Urinary bladder (tissue), 4 donors: ENCODE data around the gene SOD3. TPM values are rescaled to one million over a fixed set of nuclear protein-coding genes. Genes with fewer than 3 reads are reported as not detected.

ENCODE experiments used
- DNase-seq: peaks from one replicate; pipeline ENCODE4 v3.0.0-alpha.2; 2015; ENCODE audit errors: extremely low spot score
- H3K27ac ChIP-seq: one replicate; pipeline ENCODE4 v1.5.1; 2013; ENCODE audit warnings: low read depth, mild to moderate bottlenecking, moderate library complexity
- H3K36me3 ChIP-seq: one replicate; pipeline ENCODE4 v1.6.1; 2013; ENCODE audit warnings: mild to moderate bottlenecking, moderate library complexity; ENCODE audit not compliant: insufficient read depth
- H3K4me1 ChIP-seq: one replicate; pipeline ENCODE4 v1.6.1; 2013; ENCODE audit warnings: mild to moderate bottlenecking, moderate library complexity; ENCODE audit not compliant: insufficient read depth
- H3K4me3 ChIP-seq: one replicate; pipeline ENCODE4 v1.5.1; 2013; ENCODE audit warnings: low read depth, low read length
- WGBS: extraction: QIAGEN DNeasy Blood & Tissue Kit; methylation state at CpG from one replicate; pipeline ENCODE4 v1.1.7; 2013; 5-methylcytosine and 5-hydroxymethylcytosine counted together
- polyA plus RNA-seq: library from polyadenylated mRNA; stranded (reverse); fragments of 200-250 nt; gene quantifications from one replicate; pipeline ENCODE4 v1.2.3, GENCODE V29; 2013
- total RNA-seq: library from RNA; depleted of rRNA; stranded (reverse); fragments of >200 nt; gene quantifications from one replicate; pipeline ENCODE4 v1.2.3, GENCODE V29; 2014
- donor health status: healthy with polysubstance abuse.
- donor health status: healthy.

Gene SOD3
- total and polyA plus RNA-seq, 2 donors = 27.1 to 247 TPM

DNA sequence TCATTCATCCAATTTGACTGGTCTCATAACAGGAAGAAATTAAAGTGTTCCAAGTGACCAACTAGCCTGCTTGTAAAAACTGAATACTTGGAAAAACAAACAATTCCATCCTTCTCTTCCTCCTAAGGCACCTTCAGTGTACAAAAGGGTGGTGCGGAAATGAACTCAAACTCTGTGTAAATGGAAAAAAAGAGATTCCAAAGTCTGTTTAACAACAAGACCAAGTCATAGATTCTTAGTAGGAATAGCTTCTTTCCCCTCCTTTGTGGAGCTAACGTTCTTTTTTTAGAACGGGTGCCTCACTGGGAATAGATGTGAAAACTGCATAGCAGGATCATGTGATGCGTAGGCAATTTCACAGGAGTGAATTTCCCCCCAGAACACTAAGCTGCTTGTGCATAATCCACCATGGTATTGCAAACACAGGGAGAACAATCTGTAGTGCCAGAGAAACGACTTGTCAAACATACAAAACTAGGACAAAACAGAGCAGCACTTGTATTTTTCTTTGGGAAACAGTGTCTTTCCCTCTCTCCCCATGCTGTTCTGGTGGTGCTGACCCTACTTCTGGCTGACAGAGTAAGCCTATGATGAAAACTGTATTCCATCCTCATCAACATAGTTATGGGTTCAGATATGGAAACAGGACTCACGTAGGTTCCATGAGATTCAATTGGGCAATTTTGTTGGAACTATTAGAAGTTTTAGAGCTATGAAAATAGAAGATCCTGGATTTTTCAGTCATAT is 13.2 kb upstream of the SOD3 start:
- H3K4me1 ChIP-seq = no peaks in the 10 kb centered on the region
- WGBS = 46% methylated on average over 6 of the region's 6 CpGs
- H3K27ac ChIP-seq = no peak overlapping the region
- DNase-seq = no peak
- H3K4me3 ChIP-seq = no peak overlapping the region
- no peaks in the 10 kb centered on the region for H3K36me3 ChIP-seq

GRCh38 chr4:24783506-24783905 is 11.9 kb upstream of the SOD3 start:
- DNase-seq = no peak
- 75% methylated on average over 3 of the region's 3 CpGs for WGBS
- H3K4me1 ChIP-seq = no peaks in the 10 kb centered on the region
- H3K27ac ChIP-seq = no peak overlapping the region
- no peaks in the 10 kb centered on the region for H3K36me3 ChIP-seq
- H3K4me3 ChIP-seq = no peak overlapping the region

DNA sequence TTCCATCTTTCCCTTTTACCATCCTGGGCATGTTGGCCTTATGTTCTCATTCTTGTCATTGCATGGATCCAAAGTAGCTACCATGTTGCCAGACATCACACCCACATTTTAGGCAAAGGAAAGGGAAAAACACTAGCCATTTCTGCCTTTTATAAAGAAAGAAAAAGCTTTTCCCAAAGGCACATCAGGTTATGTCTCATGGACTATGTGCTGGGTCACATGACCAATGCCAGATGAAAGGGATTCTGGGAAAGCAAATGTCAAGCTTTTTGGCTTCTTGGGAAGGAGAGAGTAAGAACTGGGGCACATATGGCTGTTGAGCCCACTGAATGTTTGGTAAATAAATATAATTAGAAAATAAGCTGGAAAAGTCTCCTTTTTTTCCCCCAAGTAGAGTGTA is 4.3 kb upstream of the SOD3 start:
- Histone ChIP-seq H3K27ac (no peak overlapping the region), H3K36me3 (no peaks in the 10 kb centered on the region), H3K4me3 (no peak overlapping the region), H3K4me1 (no peaks in the 10 kb centered on the region)
- DNase-seq = no peak

GRCh38 chr4:24792552-24792951 is 2.8 kb upstream of the SOD3 start:
- Histone ChIP-seq H3K27ac (no peak overlapping the region), H3K36me3 (no peaks in the 10 kb centered on the region), H3K4me1 (no peaks in the 10 kb centered on the region), H3K4me3 (no peak overlapping the region)
- no peak for DNase-seq
- 71% methylated on average over 4 of the region's 4 CpGs for WGBS

DNA sequence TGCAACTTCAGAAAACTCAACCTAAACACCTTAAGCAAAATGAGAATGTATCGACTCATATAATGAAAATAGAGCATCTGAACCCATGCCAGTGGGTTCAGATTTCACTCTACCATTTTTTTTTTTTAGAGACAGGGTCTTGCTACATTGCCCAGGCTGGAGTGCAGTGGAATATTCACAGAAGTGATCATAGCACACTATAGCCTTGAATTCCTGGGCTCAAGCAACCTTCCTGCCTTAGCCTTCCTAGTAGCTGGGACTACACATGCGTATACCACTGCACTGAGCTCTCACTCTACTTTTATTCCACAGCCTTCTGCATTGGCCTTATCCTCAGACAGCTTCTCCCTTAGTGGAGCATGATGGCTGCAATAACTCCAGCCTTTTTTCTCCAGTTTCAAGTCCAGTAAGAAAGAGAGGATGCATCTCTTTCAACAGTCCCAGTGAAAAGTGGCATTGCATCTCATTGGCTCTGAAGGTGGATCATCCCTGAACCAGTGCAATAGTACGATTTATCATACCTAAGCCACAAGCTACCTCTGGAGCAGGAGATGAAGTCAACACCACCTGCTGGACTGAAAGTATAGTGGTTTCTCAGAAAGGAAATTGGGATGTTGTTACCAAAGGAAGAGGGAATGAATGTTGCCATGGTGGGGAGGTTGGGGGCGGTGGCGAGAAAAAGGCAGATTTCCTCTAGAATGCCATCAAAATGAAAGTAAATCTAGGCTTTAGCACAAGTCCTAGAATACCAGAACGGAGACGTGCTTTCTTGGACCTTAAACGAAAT is 2.0 kb upstream of the SOD3 start:
- DNase-seq = no peak
- Histone ChIP-seq H3K36me3 (no peaks in the 10 kb centered on the region), H3K4me3 (no peak overlapping the region), H3K27ac (no peak overlapping the region), H3K4me1 (no peaks in the 10 kb centered on the region)
- 86% methylated on average over 8 of the region's 8 CpGs for WGBS

- DNase-seq = no peak
- Histone ChIP-seq H3K4me3 (no peak overlapping the region), H3K27ac (no peak overlapping the region), H3K36me3 (no peaks in the 10 kb centered on the region), H3K4me1 (no peaks in the 10 kb centered on the region)
- WGBS = 57% methylated on average over 4 of the region's 4 CpGs
These were observed 1.3 kb upstream of the SOD3 start for GRCh38 chr4:24794051-24794450.

GRCh38 chr4:24794480-24794879 is 893 bp upstream of the SOD3 start:
- DNase-seq = no peak
- H3K4me3 ChIP-seq = no peak overlapping the region
- H3K27ac ChIP-seq = no peak overlapping the region
- H3K4me1 ChIP-seq = no peaks in the 10 kb centered on the region
- no peaks in the 10 kb centered on the region for H3K36me3 ChIP-seq
- WGBS = 35% methylated on average over 10 of the region's 10 CpGs

DNA sequence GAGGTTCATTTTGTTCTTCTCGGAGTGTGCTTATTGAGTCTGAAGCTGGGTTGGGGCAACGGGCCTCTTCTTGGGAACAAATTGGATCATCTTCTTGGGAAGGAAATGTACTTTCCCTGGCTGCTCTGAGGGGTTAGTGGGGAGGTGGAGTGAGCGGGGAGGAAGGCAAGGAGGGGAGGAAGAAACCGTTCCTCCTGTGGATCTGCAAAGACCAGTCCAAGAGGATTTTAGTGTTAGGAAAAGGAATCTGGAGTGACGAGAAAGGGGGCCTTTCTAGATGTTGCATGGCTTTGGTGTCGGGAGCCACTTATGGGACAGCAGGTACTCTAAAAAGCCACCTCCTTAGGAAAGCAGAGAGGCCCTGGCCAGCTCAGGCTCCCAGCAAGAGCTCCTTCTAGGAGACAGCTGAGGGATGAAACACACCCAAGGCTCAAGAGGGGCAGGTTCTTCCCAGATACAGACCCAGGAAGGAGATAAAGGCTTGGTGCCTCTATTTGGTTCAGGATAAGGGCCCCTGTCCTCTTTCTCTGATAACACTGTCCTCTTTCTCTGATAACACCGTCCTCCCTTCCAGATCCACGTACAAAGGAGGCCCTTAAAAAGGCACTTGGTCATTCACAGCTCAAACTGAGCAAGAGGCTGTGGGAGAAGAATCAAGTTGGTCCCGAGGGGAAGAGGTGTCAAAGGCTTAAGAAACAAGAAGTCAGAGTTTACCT is 451 bp downstream of the SOD3 start:
- no peak for DNase-seq
- H3K27ac ChIP-seq = peak overlapping the region; percentile 11
- no peaks in the 10 kb centered on the region for H3K4me1 ChIP-seq
- peak overlapping the region; percentile 8 for H3K4me3 ChIP-seq
- 24% methylated on average over 9 of the region's 9 CpGs for WGBS
- no peaks in the 10 kb centered on the region for H3K36me3 ChIP-seq

GRCh38 chr4:24796620-24797019 is 1.2 kb downstream of the SOD3 start:
- Histone ChIP-seq H3K36me3 (no peaks in the 10 kb centered on the region), H3K4me3 (no peak overlapping the region), H3K4me1 (no peaks in the 10 kb centered on the region), H3K27ac (no peak overlapping the region)
- no peak for DNase-seq

GRCh38 chr4:24798036-24798610 is 2.8 kb downstream of the SOD3 start:
- Histone ChIP-seq H3K4me1 (no peaks in the 10 kb centered on the region), H3K4me3 (no peak overlapping the region), H3K36me3 (no peaks in the 10 kb centered on the region), H3K27ac (no peak overlapping the region)
- no peak for DNase-seq
- 75% methylated on average over 5 of the region's 5 CpGs for WGBS

DNA sequence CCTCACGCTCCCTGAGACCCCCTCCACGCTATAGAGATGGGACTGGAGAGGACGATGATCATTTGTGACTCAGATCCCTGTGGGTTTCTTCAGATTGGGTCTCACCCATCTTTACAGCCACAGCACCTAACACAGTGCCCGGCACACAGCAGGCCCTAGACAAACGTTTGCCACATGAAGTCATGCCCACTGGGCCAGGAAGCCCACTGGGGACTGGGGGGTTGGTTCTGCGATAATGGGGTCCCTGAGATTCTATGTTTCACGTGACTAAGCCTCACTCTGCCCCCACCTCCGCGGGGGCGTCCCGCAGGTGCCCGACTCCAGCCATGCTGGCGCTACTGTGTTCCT is 3.8 kb downstream of the SOD3 start:
- H3K4me3 ChIP-seq = no peak overlapping the region
- no peak for DNase-seq
- WGBS = 87% methylated on average over 13 of the region's 13 CpGs
- H3K27ac ChIP-seq = no peak overlapping the region
- H3K4me1 ChIP-seq = no peaks in the 10 kb centered on the region
- H3K36me3 ChIP-seq = no peaks in the 10 kb centered on the region

DNA sequence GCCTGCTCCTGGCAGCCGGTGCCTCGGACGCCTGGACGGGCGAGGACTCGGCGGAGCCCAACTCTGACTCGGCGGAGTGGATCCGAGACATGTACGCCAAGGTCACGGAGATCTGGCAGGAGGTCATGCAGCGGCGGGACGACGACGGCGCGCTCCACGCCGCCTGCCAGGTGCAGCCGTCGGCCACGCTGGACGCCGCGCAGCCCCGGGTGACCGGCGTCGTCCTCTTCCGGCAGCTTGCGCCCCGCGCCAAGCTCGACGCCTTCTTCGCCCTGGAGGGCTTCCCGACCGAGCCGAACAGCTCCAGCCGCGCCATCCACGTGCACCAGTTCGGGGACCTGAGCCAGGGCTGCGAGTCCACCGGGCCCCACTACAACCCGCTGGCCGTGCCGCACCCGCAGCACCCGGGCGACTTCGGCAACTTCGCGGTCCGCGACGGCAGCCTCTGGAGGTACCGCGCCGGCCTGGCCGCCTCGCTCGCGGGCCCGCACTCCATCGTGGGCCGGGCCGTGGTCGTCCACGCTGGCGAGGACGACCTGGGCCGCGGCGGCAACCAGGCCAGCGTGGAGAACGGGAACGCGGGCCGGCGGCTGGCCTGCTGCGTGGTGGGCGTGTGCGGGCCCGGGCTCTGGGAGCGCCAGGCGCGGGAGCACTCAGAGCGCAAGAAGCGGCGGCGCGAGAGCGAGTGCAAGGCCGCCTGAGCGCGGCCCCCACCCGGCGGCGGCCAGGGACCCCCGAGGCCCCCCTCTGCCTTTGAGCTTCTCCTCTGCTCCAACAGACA is 4.4 kb downstream of the SOD3 start:
- peak overlapping the region; percentile 26 for H3K4me3 ChIP-seq
- DNase-seq = no peak
- no peaks in the 10 kb centered on the region for H3K36me3 ChIP-seq
- H3K4me1 ChIP-seq = no peaks in the 10 kb centered on the region
- WGBS = 35% methylated on average over 103 of the region's 103 CpGs
- H3K27ac ChIP-seq = no peak overlapping the region

DNA sequence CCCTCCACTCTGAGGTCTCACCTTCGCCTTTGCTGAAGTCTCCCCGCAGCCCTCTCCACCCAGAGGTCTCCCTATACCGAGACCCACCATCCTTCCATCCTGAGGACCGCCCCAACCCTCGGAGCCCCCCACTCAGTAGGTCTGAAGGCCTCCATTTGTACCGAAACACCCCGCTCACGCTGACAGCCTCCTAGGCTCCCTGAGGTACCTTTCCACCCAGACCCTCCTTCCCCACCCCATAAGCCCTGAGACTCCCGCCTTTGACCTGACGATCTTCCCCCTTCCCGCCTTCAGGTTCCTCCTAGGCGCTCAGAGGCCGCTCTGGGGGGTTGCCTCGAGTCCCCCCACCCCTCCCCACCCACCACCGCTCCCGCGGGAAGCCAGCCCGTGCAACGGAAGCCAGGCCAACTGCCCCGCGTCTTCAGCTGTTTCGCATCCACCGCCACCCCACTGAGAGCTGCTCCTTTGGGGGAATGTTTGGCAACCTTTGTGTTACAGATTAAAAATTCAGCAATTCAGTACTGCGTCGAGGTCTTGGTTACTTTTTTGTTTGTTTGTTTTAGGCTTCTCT is 5.0 kb downstream of the SOD3 start:
- WGBS = 35% methylated on average over 25 of the region's 25 CpGs
- DNase-seq = no peak
- Histone ChIP-seq H3K36me3 (no peaks in the 10 kb centered on the region), H3K4me1 (no peaks in the 10 kb centered on the region), H3K4me3 (peak overlapping the region; percentile 26), H3K27ac (no peak overlapping the region)
